NCI-H187 (cell line): ENCODE measurements around the gene ADCYAP1R1.
"Not testable (repeated sequence)": the region's sequence is repeated elsewhere in the genome, so short reads cannot be mapped to it uniquely, and the experiment has no call there.

Experiments used
- DNase-seq, 2 experiments: peaks; one replicate each; lab custom pipeline; 2025; lab: John Stamatoyannopoulos, UW

ADCYAP1R1 gene

GRCh38 chr7:31134246-31135188 lies 82.4 kb downstream of the ADCYAP1R1 start:
- peak in 1 of 2 experiments; percentile 46 for DNase-seq

GRCh38 chr7:31137234-31137633 lies 85.1 kb downstream of the ADCYAP1R1 start:
- DNase-seq, result no peak

GRCh38 chr7:31145339-31145738 lies 93.2 kb downstream of the ADCYAP1R1 start:
- no peak for DNase-seq

- DNase-seq, result no peak
Observed at GRCh38 chr7:31146030-31146429, 93.9 kb downstream of the ADCYAP1R1 start.

- no peak for DNase-seq
Observed at GRCh38 chr7:31146538-31146937, 94.4 kb downstream of the ADCYAP1R1 start.

GRCh38 chr7:31151849-31152248 lies 99.7 kb downstream of the ADCYAP1R1 start:
- DNase-seq, result no peak

GRCh38 chr7:31153318-31153717 lies 101.2 kb downstream of the ADCYAP1R1 start:
- not testable (repeated sequence) for DNase-seq

GRCh38 chr7:31160941-31161340 lies 108.8 kb downstream of the ADCYAP1R1 start:
- no peak for DNase-seq
